ENCODE results near the gene ERC1.
"Not testable (repeated sequence)": the region's sequence is repeated elsewhere in the genome, so short reads cannot be mapped to it uniquely, and the experiment has no call there.

Gene ERC1

DNA sequence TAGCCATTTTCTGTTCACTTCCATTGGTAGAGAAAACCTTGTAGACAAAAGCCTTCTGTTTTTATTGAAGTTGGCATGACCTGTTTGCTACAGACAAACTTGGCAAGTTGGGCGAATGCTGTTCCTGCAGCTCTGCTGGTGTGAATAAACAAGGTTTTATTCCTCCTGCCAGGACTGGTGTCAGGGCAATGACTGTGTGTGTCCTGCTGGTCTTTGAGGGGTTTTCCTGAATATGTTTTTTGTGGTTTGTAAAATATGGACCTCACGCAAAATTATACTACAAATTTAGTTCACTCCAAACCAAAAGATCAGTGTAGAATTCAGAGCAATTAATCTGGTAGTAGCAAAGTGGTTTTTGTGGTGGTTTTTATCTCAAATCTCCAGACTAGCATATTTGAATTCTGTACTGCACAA lies 140.8 kb downstream of the ERC1 start:
- no peak for DNase-seq

GRCh38 chr12:1132311-1132710 lies 141.3 kb downstream of the ERC1 start:
- DNase-seq = no peak

GRCh38 chr12:1138691-1139090 lies 147.7 kb downstream of the ERC1 start:
- DNase-seq = no peak

GRCh38 chr12:1146758-1147157 lies 155.7 kb downstream of the ERC1 start:
- not testable (repeated sequence) for DNase-seq

GRCh38 chr12:1147821-1148220 lies 156.8 kb downstream of the ERC1 start:
- DNase-seq = no peak

DNA sequence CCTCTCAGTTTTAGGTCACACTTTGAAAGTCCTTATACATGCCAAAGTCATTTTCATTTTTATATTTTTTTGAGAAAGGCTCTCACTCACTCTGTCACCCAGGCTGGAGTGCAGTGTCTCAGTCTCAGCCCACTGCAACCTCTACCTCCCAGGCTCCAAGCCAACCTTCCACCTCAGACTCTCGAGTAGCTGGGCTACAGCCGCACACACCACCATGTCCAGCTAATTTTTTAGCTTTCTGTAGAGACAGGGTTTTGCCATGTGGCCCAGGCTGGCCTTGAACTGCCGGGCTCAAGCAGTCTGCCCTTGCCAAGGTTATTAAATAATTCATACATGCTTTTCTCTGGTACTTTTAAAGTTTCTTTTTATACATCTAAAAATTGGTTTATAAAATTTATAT lies 166.0 kb downstream of the ERC1 start:
- no peak for DNase-seq

DNA sequence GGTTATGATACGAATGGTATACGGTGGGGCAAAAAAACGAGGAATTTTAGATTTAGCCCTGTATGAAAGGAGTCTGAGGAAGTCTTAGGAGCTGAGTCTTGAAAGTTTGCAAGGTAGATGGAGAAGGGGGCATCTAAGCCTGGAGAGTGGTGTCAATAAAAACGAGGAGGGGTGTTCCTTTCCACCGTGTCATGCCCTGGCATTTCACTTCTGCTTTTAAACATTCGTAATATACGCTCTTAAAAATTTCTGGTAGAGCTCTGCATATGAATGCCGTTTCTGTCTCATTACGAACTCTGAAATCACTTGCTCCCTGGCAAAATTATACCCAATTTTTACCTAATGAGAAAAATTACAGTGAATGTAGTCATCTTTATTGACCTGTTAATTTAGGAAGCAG lies 170.2 kb downstream of the ERC1 start:
- DNase-seq = no peak

- DNase-seq = no peak
These were observed 171.2 kb downstream of the ERC1 start for GRCh38 chr12:1162081-1162760.

DNA sequence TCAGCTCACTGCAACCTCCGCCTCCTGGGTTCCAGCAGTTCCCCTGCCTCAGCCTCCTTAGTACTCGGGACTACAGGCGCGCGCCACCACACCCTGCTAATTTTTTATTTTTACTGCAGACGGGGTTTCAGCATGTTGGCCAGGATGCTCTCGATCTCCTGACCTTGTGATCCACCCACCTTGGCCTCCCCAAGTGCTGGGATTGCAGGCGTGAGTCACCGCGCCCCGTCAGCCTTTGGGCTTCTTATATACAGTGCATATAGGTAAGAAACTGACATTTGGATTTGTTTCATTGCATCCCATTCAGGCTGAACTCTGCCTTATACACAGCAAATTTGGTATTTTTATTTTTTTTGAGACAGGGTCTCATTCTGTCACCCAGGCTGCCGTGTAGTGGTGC lies 176.8 kb downstream of the ERC1 start:
- no peak for DNase-seq

- DNase-seq = no peak
These were observed 179.4 kb downstream of the ERC1 start for GRCh38 chr12:1170411-1170810.

GRCh38 chr12:1171657-1172408 lies 180.8 kb downstream of the ERC1 start:
- DNase-seq = no peak

GRCh38 chr12:1173781-1174617 lies 183.0 kb downstream of the ERC1 start:
- no peak for DNase-seq

DNA sequence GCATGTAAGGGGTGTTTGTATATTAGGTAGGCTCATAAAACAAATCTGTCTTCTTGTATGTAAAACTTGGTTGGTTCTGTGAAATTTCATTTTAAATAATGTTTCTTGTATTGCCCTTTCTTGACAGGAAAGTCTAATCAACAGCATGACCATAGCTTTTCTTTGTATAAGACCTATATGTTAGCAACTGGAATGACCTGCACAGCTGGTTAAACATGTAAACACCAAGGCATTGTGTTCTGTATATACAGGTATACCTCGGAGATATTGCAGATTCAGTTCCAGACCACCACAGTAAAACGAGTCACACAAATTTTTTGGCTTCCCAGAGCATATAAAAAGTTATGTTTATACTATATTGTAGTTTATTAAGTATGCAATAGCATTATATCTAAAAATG lies 183.6 kb downstream of the ERC1 start:
- DNase-seq = no peak

- DNase-seq = no peak
These were observed 185.2 kb downstream of the ERC1 start for GRCh38 chr12:1176191-1176590.

DNA sequence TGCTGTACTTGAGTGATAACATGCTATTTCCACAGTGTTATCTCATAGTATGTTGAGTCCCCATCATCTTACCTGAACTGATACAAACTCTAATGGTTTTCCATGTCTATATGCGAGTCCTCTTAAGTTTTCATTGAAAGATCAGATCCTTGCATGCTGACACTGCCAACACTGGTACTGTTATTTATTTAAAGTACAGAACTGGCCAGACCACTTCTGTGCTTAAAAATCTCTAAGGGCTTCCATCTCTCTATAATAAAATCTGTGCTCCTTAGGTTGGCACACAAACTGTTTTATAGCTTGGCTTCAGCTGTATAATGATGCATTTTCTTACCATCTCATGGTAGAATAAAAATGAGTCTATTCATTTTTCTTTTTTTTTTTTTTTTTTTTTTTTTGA lies 188.1 kb downstream of the ERC1 start:
- DNase-seq = no peak

- DNase-seq = no peak
These were observed 191.0 kb downstream of the ERC1 start for GRCh38 chr12:1182069-1182468.

- DNase-seq = no peak
These were observed 193.4 kb downstream of the ERC1 start for GRCh38 chr12:1184402-1184801.

DNA sequence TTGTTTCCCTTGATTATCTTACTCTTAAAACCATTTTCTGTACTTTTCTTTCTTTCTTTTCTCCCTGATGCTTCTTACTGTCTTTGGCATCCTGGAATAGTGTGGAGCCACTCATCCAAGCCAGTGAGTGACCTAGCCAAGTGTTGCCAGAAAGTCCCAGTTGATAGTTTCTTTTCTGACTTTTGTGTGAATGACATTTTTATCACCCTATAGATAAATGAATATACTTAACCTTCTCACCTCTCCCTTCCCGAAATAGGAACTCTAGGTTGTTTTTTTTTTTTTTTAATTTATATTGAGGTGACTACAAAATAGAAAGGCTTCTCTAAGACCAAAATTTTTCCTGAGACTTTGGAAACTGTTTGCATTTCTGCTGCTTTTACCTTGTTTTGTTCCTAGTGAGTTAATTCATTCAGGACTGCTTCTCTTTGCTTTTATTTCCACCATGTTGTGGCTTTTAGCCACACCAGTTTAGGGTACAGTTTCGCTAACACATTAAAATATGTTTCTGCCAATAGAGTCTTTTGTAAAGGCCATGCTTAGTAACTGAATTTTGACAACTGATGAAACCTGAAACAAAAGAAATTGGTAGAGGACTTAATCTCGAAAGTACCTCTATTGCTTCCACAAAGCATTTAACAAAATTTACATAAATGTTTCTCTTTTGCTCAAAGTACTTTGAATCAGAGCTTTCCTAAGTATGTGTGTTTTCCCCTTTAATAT lies 194.6 kb downstream of the ERC1 start:
- DNase-seq = no peak

DNA sequence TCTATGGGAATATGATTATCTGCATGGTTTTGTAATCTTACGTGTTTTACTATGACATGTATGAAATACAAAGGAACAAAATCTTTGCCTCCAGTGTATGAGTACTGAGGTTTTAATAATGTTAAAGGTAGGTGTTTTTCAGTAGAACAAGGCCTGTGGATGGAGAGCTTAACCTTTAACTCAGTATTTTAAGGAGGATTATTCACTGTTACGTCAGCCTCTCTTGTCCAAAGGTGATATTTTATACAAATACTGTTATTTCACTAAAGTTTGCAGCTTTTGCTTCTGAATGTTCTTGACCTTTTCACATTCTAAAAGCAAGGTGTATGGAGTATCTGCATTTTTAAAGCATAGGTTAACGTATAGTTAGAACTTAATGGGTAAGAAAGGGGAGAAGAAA lies 195.3 kb downstream of the ERC1 start:
- no peak for DNase-seq

DNA sequence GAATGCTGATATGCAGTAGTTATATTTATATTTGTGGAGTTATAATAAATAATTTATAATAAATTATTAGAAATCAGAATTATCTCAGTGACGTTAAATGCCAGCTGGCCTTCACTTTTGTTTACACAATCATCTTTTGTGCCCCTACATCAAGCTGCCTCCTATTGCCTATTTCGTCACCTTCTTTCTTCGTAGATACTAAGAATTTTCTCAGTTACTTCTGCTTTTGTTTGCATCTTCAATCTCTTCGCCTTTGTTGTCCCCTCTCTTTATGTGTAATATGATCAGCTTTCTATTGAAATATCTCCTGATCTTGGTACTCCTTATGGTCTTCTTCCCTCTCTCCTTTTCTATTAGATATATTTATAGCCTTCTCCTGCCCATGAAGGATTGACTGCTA lies 197.0 kb downstream of the ERC1 start:
- no peak for DNase-seq

DNA sequence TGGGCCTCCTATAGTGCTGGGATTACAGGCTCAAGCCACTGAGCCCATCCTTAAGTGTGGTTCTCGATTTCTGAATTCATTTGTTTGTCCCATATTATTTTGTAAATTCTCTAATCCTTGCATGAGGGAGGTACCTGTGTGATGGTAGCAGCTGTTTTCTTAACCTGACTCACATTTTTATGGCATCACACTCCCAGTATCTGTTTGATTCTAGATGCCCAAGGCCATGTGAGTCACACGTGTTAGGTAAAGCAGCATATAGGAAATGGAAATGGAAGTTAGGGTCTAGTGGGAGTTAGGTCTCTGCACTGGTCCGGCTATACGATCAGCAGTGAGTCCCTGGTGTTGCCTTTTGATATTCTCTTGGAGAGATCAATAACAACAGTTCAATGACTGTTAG lies 198.1 kb downstream of the ERC1 start:
- DNase-seq = no peak

GRCh38 chr12:1195513-1195912 lies 204.5 kb downstream of the ERC1 start:
- DNase-seq = no peak

All from cortex of kidney (tissue), 1 donor.